GM04503 (cell line): ENCODE data around the gene MBD5.

Source experiments
- DNase-seq: peaks from one replicate; pipeline ENCODE4 v3.0.0-alpha.2; 2012; ENCODE audit warnings: low read depth

The MBD5 gene

DNA sequence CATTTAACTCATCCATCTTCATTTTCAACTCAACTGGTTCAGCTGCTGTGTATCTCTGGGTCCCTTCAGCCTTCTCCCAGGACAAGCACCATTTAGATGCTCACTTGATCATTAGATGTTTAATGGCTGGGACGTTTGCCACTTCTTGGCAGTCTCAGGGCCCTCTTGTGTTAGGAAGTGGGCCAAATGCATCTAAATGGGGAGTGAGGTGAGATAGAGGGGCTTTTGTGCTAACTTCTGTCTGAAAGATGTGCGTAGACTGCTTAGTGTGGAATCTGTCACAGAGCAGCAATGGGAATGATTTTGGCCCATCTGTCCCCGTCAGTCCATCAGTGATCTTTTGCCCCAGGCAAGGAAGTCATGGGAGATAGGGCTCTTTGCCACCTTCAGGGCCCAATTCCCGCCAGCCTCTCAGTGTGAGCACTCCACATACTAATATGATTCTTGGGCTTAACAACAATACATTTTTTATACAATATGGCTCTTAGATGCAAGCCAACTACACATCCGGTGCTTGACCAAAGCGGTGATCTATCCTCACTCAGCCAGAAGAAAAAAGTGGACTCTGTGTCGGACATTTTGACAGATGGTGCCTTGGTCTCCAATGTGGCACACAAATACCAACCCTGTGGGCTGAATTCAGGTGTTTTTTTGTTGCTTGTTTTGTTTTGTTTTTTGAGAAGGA, 528.0 kb downstream of the MBD5 start:
- no peak for DNase-seq

DNA sequence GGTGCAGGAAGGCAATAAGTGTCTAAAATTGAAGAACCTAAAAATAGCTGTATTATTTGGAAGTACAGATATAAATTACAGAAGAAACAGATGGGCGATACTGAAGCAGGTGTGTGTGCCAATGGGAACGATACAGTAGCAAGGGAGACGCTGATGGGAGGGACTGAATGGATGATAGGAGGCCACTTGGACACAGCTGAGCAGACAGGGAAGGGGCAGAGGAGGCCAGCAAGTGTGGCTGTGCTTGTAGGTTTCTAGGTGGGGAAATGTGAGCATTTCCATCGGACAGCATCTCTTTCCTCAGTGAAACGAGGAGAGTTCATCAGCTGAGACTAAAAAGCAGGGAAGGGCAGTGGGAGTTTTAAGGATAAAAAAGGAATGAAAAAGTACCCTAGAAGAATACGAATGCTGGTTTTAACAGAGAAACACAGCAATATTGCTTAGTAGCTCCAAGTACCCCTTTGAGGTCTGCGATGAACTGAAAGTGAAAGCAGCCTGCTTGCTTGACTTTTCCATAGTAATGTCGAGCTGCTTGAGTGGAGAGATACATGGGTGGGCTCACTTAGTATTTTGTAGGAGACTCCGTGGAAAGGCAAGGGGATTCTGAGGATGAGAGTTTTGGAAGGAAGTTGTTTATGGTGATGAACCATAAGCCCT, 531.9 kb downstream of the MBD5 start:
- no peak for DNase-seq

DNA sequence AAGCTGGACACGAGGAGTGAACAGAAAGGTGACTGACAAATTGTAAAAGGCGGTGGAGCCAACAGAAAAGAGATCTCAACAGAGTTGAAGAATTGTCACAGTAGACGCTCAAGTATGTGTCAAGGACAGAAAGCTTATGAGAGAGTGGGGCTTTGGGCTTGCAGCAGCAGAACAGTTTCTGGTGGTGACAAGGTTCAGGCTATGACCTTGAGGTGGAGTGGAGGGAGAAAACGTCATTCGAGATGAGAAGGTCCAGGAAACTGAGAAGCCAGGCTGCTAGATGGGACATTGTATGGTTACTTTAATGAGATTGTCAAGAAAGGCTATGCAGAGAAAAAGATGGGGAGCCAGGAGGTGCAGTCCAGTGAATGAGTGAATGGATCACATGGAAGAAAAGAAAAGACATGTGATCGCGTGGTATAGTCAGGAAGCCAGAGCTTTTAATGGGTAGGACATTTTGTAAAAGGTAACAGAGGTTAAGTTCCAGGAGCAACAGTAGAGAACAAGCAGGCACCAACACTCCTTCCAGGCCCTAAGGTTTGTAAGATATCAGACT, 532.5 kb downstream of the MBD5 start:
- no peak for DNase-seq

DNA sequence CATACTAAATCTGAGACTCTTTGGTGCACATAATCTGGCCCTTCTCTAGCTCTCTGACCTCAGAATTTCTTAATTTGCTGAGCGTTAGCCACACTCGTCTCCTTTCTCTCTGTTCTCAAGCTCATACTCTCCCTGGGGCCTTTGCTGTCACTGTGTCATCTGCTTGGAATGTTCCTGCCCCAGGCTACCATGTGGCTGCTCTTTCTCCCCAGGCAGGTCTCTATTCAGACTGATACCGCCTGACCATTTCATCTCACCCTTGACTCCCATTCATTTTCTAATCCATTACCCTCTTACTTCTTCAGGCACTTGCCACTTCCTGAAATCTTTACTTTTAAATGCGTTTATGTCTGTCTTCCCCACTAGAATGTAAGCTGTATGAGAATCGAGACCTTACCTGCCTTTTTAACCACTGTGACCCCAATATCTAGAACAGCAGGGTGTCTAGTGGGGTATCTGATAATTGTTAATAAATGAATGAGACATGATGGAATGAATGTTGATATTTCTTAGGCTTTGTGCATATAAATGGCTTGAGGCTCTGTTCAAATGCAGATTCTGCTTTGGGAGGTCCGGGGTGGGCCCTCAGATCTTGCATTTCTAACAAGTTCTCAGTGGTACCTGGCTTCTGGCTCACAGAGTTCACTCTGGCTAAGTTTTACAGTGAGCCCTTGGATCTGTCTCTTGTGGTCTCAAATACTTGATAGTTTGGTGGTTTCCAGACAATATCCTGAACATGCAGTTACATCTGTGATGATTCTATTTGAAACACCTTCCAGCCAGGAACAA, 533.8 kb downstream of the MBD5 start:
- DNase-seq, result no peak

DNA sequence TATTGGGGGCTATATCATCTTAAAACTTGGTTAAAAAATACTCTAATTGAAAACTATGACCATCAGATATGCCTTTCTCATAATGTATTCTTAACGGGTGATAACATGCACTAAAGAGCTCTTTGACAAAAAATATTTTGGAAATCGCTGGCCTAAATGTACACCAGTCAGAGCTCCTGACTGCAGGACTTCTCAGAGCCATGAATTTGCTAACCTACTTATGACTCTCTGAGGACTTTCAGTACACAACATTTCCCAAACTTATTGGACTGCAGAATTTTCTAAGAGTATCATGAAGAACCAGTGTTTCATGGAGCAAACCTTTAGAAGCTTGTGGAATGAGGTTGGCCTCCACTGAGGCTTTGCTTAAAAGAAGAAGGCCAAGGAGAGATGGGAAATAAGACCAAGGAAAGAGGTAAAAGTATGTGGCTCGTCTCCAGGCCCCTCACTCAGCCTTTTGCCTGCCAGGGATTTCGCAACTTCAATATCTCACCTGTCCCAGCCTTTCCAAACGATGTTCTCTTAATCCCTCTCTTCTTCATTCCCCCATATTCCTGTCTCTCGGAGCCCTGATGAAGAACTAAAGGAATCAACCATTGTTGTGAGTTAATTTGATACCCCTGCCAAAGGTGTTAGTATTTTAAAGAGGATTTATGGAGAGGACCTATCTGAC, 534.9 kb downstream of the MBD5 start:
- DNase-seq, result no peak

DNA sequence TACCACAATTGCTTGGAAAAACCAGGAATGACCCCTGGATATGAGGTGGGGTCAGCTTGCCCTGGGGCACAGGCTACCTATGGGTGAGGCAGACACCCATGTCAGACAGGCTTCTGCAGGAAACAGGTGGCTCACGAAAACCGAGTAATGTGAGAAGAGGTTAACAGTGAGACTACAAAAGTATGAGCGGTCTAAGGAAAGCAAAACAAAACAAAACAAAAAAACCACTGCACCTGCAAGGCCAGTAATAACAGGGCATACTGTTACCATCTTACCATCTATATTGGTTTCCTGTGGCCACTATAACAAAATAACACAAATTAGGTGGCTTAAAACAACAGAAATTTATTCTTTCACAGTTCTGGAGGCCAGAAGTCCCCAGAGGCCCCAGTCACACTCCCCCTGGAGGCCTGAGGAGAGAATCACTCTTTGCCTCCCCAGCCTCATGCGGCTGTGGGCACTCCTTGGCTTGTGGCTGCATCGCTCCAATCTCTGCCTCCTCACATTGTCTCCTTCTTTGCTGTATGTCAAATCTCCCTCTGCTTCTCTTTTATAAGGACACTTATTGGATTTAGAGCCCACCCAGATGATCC, 537.0 kb downstream of the MBD5 start:
- no peak for DNase-seq

DNA sequence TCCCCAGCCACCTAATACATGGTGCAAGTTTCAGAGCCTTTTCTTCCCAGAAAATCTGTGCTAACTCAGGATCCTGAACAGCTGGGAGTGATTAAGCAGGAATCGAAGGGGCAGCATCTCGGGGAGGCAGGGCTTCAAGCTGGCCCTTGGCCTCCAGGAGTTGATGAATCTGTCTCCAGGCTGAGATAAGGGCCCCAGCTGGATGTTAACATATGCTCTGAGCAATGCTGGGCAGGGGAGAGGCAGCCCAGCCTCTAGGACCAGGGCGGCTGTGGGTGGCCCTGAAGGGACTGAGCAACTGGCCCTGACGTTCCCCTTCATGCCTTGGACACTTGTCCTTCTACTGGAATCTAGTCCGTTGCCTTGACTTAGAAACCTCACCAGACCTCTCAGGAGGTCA, 539.6 kb downstream of the MBD5 start:
- DNase-seq, result no peak

DNA sequence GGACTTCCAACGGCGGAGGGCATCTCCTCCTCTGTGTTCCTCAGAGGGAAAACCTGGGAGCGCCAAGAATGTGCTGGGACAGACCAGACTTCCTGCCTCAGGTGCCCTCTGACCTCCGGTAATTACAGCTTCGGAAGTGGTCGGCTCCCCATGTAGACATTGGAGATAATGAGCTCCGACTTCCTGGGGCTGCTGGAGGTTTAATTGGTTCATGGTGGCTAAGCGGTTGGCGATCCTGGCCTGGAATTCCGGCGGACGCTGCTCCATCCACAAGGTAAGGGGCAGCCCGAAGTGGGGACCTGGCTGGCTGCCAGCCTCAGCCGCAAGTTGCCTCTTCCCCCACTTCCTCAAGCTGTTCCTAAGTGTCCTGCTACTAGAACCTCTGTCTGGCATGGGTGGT, 540.5 kb downstream of the MBD5 start:
- DNase-seq, result no peak

DNA sequence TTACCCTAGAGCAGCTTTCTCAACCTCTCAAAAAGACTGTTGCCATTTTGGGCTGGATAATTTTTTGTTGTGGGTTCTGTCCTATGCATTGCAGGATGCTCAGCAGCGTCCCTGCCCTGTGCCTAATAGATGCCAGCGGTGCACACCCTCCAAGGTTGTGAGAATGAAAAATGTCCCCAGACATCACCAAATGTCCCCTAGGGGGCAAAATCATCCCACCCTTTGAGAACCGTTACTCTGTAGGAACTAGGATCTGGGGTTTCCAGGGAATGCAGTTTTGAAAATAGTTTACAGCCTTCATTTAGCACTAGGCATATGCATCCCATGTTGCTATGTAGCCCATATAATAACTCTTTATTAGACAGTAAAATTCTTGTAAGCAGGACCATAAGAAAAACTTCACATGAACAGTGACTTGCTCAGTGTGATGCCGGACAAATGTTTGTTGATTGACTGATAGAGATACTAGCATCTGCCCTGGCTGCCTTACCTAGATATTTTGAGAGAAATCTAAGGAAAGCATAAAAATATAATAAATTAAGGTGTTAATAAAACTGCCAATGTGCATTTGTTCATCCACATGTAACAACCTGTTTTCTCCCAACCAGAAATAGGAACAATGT, 544.5 kb downstream of the MBD5 start:
- no peak for DNase-seq
